ENCODE measurements around the gene SPHK1.

The SPHK1 gene

DNA sequence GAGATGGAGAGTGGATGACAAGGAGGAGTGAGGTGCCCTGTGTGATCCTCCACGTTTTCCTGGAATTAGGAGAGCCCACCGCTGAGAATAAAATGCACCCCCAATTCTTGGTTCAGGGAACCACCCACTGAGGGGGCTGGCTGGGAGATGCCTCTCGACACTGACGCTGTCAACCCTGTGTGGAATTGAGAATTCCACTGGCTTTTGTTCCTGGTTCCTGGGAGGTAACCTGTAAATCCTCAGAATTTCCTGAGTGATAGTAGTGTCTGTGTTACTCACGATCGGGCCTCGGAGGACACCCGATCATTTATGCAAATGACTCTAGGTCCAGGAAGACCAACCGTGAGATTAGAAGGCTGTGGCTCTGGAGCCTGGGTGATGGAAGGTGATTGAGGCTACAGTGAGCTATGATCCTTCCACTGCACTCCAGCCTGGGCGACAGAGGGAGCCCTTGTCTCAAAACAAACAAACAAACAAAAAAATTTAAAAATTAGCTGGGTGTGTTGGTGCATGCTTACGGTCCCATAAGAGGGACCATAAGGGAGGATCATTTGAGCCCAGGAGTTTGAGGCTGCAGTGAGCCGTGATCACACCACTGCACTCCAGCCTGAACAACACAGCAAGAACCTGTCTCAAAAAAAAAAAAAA lies 19.0 kb upstream of the SPHK1 start:
- DNase-seq, result no peak

DNA sequence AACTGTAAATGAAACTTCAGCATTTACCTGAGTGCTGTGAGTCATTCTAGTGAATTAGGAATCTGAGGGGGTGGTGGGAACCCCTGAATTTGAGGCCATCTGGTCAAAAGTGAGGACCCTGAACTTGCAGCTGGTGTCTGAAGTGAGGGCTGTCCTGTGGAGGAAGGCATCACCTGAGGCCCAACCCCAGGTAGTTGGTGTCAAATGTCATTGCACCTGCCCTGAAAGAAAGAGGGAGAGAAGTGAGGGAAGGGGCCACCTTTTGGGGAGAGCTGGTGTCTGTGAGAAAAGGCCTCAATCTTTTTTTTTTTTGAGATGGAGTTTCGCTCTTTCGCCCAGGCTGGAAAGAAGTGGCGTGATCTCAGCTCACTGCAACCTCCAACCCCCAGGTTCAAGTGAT lies 18.2 kb upstream of the SPHK1 start:
- no peak for DNase-seq

DNA sequence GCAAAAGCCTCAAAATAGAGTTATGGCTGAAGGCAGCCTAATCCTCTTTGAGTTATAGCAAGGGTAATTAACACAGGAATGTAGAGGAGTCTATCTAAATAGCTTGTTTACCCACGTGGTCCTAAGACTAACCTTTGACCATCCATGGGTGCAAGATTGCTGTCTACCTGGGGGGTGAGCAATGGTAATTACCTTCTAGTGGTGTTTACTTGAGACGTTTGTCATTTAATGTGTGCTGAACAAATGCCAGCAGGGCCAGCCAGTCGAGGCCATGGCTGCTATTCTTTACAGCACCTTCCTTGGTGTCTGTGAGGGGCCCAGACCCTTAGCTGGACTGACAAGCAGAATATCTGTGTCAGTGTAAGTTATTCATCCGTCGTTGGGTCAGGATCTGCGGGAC lies 16.8 kb upstream of the SPHK1 start:
- DNase-seq, result no peak

DNA sequence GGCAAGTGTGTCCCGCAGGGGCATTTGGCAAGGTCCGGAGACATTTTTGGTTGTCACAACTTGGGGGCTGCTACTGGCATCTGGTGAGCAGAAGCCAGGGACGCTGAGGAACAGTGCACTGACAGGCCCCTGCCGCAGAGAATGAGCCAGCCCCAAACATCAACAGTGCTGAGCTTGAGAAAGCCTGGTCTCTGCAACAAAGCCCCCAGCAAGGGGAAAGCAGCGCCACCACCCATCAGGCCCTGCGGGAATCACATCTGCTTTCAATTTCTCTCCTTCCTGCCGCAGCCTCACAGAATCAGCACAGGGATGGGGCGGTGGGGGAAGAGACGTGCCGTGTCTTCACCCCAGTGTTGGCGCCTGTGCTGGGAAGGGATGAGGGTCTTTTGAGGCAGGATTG lies 15.9 kb upstream of the SPHK1 start:
- DNase-seq, result no peak

DNA sequence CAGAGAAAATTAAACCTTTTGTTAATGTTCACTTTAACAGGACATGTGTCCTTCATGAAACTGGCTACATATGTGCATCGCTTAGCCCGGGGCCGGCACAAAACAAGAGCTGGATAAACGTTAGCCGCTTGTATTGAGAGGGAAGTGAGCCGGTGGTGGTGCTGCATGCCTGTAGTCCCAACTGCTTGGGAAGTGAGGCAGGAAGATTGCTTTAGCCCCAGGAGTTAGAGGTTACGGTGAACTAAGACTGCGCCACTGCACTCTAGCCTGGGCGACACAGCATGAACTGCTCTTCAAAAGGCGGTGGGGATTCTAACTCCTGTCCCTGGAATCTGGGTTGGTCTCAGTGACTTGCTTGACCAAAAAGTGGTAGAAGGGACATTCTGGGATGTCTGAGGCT lies 15.0 kb upstream of the SPHK1 start:
- no peak for DNase-seq

DNA sequence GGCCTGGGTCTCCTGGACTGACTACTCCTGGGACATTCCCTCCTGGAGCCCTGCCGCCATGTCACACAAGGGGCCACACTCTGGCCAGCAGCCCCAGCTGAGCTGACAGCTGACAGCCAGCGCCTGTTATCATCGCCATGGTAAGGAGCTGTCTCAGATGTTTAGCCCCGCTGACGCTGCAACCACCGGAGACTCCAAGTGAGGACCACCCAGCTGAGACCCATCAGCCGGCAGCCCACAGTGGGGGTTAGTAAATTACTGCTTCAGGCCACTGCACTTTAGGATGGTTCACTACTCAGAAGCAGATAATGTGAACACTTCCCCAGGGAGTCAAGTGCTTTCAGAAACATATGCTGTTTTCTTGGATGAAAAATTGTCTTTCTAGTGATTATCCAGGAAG lies 14.6 kb upstream of the SPHK1 start:
- DNase-seq, result no peak

DNA sequence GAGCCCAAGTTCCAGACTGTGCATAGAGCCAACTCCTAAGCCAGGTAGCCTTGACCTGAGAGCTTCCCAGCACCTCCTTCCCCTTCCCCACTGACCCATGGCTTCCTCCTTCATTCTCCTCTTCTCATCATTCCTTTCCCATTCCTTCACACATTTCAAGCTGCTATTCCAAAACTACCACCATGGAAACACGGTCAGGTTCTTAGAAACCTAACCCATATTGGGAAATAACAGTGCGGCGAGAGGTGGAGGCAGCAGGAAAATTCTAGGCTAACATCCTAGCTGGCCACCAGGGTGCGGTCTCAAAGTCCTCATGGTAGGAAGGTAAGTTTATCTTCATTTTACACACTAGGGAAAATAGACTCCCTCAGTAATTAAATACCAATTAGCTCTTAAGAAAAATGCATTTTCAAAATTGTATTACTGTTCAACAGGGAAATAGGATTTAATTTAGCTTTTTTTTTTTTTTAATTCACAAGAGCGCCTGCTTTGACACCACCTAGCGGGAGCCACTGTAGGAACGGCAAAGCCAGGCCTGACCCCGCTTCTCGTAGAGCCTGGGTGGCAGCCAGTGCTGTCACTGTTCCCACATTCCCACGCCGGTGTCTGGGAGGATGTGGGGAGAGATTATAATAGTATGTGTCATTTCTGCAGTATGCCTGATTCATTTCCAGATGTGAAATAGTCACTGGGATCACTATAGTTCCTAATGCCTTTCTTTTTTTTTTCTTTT lies 14.0 kb upstream of the SPHK1 start:
- DNase-seq, result no peak

DNA sequence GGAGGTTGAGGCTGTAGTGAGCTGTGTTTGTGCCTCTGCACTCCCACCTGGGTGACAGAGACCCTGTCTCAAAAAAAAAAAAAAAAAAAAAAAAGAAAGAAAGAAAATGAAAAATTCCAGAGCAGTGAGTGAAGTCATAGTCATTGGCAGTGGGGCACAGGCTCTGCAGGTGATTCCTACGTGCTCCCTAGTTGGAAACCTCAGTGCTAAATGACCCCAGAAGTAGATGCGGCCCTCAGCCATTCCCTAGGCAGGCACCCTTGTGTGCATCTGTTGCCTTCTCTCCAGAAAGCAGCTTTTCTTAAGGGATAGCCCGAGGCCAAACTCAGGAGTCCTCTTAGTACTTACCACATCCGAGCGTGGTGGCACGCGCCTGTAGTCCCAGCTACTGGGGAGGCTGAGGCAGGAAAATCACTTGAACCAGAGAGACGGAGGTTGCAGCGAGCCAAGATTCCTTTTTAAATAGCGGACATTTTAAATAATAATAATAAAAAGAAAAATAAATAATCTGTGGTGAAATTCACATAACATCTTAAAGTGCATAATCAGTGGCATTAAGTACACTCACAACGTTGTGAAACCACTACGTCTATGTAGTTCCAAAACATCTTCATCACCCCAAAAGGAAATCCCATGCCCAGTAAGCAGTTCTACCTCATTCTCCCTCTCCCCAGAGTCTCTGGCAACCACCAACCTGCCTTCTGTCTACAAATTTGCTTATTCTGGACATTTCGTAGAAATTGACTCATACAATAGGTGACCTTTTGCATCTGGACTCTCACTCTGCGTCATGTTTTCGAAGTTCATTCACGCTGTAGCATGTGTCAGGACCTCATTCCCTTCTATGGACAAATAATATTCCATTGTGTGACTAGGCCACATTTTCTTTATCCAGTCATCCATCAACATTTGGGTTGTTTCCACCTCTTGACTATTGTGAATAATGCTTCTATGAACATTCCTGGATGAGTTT lies 12.5 kb upstream of the SPHK1 start:
- no peak for DNase-seq

DNA sequence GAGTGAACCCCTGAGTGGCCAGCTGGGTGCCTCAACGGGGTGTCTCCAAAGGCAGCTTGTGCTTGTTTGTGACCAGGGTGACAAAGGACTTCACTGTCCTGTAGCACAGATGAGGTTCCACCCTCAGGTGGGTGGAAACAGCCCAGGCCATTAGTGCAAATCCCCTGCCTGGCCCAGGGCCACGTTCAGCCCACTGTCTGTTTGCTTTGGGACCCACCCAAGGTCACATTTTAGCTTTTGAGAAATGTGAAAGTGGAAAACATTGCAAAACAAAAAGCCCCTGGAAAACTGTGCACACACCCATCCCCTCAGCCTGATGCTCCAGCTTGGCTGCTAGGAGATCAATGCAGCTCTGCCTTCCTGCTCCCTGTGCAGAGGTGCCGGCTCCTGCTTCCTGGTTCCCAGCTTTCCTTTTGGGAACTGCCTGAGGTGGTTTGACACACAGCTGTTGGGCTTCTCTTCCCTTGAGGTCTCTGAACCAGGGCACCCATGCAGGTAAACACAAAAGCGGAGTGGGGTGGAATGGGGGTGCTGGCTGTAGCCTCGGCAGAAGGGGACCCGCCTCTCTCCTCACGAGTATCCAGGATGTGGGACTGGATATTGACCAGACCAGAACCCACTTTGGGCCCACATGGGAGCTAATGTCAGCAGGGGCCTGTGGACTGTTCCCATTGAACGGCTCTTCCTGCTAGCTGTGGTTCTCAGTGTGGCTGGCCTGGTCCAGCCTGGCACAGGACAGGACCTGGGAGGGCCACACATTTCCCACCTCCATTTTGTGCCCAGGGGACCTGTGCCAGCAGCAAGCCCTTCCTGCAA lies 7.9 kb upstream of the SPHK1 start:
- DNase-seq, result no peak

DNA sequence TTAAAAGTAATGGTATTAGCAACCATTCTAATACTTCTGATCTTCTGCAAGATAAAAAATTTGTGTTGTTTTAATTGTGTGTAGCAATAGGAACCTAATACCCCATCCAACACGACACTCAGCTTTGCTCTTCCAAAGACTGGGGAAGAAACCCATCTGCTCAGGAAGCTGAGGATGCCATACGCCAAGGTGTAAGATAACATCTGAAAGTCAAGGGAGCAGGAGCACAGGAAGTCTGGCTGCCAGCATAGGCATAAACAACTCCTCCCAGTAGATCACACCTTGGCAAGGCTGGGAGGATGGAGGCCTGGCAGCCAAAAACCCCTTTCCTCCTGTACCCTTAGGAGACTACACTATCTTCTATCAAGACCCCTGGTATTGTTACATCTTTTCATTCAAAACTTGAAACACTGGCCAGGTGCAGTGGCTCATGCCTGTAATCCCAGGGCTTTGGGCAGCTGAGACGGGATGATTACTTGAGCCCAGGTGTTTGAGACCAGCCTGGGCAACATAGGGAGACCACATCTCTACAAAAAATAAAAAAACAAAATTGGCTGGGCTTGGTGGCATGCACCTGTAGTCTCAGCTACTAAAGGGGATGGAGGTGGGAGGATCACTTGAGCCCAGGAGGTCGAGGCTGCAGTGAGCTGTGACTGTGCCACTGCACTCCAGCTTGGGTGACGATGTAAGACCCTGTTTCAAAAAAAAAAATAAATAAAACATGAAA lies 5.7 kb upstream of the SPHK1 start:
- DNase-seq, result no peak

DNA sequence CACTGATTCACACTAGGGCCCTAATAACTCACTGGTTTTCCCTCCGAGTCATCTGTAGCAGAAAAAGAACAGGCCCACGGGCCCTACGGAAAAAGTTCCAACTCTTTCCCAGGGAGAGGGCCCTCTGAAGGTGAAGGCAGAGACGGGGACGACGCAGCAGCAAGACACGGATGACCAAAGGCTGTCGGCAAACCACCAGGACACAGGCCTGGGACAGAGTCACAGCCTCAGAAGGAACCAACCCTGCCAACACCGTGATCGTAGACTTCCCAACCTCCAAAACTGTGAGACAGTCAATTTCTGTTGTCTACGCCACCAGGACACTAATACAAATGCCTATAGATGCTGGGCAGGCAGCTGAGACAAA lies 5.2 kb upstream of the SPHK1 start:
- no peak for DNase-seq

DNA sequence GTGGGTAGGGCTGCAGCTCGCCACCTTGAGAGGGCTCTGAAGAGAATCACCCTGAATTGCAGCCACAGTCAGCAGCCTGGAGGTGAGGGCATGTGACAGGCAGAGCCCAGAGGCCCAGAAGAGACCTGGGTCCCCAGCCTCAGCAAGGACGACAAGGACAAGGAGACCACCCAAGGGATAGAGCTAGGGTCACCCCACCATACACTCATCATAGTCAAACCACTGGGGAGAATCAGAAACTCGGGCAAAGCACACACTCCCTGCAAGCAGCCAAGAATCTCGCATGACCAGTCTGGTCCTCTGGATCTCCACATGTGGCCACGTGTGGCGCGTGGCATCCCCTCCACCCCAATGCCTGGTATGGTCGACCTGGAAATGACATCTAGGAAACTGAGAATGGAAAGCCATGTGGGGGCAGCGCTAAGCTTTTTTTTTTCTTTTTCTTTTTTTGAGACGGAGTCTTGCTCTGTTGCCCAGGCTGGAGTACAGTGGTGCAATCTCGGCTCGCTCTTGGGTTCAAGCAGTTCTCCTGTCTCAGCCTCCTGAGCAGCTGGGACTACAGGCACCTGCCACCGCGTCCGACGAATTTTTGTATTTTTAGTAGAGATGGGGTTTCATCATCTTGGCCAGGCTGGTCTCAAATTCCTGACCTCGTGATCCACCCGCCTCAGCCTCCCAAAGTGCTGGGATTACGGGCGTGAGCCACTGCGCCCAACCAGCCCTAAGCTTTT lies 4.6 kb upstream of the SPHK1 start:
- DNase-seq, result no peak

DNA sequence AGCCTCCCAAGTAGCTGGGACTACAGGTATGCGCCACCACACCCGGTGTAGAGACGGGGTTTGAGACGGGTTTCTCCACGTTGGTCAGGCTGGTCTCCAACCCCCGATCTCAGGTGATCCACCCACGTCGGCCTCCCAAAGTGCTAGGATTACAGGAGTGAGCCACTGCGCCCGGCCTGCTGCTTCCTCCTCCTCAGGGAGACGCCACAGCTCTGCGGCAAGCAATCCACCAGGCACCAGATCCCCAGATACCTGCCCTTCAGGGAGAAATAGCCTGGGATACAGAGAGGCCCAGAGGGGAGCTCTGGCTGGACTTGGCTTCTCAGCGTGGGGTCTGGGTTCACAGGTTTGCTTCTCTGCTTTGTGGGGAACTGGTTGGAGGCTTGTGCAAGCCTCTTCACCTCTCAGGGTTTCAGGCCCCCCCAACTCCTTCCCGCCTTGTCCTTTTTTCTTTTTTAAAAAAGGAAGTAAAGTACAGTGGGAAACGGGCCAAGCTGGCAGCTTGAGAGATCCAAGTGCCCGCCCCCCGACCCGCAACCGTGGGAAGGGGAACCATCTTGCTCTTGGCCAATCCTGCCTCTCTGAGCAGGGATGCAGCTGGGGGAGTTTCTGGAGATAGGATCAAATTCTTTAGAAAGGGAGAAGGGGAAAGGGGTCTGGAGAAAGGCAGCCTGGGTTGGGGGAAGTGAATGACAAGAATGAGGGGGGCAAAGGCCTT lies 2.6 kb upstream of the SPHK1 start:
- no peak for DNase-seq

DNA sequence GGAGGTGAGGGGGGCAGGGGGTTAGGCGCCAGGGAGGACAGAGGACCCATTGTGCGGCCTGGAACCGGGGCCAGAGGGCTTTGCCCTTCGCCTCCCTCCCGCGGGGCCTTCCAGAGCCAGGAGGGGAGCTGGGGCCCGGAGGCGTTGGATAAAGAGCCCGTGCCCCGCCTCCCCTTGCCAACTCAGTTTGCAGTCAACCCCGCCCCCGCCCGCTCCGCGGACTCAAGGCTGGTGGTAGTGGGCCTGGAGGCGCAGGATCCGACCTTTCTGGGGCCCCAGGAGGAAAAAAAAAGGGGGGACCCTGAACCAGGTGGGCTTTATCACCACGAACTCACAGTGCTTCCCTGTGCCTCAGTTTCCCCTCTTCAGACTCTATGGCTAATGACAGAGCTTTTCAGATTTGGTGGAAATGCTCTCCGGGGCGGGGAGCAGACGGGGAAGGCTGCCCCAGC lies 2.0 kb upstream of the SPHK1 start:
- no peak for DNase-seq

DNA sequence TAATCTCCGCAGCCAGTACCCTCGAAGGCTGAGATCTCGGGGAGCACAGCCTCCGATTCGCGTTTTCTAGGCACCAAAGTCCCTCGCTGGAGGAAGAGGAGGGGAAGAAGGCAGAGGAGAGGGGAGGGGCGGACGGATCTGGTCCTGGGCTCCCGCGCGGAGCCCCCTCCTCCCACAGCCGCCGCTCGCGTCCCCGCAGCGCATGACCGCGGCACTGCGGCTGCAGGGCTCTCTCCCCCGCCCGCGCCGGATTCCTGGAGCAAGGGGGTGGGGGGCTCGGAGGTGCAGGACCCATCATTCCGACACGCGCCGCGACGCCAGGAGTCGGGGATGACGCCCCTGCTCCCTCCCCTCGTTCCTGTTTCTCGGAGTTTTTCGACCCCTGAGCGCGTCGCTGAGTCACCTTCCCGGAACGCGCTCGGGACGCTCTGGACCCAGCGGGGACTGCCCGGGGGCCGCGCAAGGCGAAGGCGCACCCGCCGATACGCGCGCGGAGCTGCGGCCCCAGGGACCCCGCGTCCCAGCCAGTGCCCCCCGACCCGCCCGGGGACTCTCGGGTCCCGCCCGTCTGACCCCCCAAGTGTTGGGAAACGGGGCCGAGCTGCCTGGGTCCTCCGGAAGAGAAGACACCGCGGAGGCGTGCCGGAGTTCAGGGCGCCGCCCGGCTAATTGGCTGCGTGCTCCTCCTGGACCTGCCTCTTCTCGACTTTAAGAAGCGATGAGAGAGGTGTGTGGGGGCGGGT lies 1.4 kb upstream of the SPHK1 start:
- DNase-seq, result peak; percentile 49

DNA sequence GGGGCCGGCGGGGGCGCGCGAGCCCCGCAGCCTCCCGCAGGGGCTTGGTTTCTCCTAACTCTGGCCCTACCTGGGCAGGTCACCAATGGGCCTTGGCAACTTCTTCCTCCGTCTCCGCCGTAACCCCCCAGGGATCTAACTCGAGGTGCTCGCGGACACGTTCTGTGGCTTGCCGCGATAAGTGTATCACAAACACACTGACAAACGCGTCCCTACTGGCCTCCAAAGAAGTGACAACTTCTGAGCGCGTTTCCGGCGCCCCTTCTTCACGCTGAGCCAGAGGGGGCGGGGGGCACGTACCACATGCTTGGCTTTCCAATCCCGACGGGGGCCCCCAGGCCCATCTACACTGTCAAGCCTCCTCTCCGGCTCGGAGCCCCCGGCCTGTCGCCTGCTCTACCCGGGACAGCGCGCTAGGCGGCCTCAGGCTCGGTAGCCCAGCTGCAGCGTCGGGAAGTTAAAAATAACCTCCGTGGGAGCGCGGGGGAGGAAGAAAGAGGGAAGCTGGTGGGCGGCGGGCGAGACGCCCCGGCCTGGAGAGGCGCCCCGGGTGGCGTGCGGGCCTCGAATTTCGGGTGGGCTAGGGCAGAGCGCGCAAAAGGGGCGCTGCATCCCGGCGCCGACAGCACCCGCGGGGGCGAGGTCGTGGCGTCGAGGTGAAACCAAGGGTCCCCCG lies 725 bp upstream of the SPHK1 start:
- peak; percentile 24 for DNase-seq

DNA sequence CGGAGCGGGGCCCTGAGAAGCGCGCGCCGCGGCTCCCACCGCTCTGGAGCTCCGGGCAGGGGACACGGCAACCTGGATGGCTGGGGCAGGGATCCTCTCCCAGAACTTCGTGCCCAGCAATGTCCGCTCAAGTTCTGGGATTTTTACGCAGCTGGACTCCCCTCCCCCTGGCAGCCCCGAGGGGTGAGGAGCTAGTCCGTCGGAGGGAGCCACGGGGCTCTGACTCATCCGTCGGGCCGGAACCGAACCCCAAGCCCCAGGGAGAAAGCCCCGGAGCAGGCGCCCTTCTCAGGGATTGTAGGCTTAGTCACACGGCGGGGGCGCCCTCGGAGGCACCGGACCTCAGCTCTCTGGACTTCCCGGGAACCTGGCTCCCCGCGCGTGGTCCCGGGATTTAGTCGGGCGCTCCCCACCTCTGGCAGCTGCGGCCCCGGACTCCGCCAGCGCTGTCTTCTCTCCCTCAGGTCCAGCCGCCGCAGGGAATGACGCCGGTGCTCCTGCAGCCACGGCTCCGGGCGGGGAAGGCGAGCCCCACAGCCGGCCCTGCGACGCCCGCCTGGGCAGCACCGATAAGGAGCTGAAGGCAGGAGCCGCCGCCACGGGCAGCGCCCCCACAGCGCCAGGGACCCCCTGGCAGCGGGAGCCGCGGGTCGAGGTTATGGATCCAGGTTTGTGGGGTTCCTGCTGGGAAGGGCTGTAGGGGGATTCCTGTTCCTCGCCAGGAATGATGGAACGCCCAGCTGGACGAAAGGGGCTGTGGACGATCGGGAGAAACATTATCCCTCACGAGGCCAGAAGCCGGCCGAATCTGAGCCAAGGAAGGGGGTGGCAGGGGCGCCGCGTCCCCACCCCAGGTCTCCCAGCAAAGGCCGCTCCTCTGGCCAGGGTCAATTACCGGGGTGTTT lies 830 bp downstream of the SPHK1 start:
- peak; percentile 33 for DNase-seq
